NCI-H2081 treated with DMSO at 0.1 percent for 48 hours (cell line): ENCODE results near the gene RPL4.
"Not testable (repeated sequence)": the region's sequence is repeated elsewhere in the genome, so short reads cannot be mapped to it uniquely, and the experiment has no call there.

Experiments used
- DNase-seq: peaks from one replicate; lab custom pipeline; 2025; lab: John Stamatoyannopoulos, UW

The RPL4 gene

DNA sequence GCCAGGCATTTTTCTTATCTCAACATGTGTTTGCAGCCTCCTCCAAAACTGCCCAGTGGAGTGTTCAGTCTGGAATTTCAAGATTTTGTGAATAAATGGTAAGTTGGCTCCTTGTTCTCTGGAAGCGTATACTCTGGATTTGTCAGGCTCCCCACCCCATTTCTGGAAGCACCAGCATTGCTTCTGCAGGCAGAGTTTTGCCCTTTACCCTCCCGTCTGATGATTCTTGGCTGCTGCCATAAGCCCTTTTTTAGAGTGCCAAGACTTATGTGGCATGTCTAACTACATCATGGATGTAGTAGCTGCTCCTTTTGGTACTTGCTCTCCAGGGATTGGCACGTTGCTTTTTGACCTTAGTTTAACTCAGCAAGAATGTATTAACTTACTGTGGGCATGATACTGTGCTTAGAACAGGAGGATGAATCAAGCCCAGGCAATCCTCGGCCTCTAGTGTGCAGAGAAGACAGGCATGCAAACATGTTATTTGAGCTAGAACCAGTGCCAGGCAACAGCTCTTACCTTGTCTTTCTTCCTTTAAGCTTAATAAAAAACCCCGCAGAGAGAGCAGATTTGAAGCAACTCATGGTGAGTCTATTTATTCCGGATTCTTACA lies 15.4 kb downstream of the RPL4 start:
- no peak for DNase-seq

DNA sequence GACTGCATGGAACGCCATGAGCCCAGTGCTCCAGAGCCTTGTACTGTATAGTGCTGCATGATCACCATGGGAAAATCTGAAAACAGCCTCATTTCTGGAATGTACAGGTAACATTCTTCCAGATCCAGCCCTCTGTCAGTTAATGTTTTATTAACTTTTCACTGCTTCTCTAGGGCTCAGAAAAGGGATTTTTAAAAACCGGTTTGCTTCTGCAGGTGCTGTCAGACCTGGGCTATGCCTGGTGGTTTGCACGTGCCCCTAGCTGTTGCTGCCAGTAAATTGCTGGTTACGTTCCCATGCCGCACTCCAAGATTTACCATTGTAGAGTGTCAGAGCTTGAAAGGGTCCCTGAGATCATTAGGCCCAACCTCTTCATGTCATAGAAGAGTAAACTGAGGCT lies 16.1 kb downstream of the RPL4 start:
- DNase-seq, result no peak

GRCh38 chr15:66486887-66487286 lies 17.8 kb downstream of the RPL4 start:
- DNase-seq, result no peak

- DNase-seq, result no peak
Measured at GRCh38 chr15:66484539-66485112, 20.0 kb downstream of the RPL4 start.

GRCh38 chr15:66483131-66483566 lies 21.5 kb downstream of the RPL4 start:
- DNase-seq, result no peak

DNA sequence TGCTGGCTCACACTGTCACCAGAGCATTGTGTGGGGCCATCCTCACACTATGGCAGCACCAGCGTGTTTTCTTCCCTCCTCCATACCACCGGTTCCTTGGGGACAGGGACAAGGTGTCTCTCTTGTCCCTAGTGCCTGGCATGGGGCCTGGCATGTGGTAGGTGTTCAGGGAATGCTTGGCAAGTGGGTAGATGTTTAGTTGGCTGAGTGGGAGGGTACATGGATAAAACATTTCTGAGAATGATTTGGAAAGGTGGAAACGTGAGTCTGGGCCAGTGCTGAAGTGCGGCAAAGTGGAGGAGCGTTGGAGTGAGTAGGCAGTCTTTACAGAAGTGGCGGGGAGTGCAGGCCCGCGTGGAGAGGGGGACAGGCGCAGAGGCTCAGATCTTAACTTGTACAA lies 22.1 kb downstream of the RPL4 start:
- no peak for DNase-seq

- no peak for DNase-seq
Measured at GRCh38 chr15:66481107-66481856, 23.4 kb downstream of the RPL4 start.

GRCh38 chr15:66480267-66480666 lies 24.4 kb downstream of the RPL4 start:
- no peak for DNase-seq

- no peak for DNase-seq
Measured at GRCh38 chr15:66477011-66477410, 27.6 kb downstream of the RPL4 start.

- DNase-seq, result no peak
Measured at GRCh38 chr15:66476535-66476934, 28.1 kb downstream of the RPL4 start.

- DNase-seq, result no peak
Measured at GRCh38 chr15:66474963-66475362, 29.7 kb downstream of the RPL4 start.

- DNase-seq, result no peak
Measured at GRCh38 chr15:66474135-66474534, 30.5 kb downstream of the RPL4 start.

DNA sequence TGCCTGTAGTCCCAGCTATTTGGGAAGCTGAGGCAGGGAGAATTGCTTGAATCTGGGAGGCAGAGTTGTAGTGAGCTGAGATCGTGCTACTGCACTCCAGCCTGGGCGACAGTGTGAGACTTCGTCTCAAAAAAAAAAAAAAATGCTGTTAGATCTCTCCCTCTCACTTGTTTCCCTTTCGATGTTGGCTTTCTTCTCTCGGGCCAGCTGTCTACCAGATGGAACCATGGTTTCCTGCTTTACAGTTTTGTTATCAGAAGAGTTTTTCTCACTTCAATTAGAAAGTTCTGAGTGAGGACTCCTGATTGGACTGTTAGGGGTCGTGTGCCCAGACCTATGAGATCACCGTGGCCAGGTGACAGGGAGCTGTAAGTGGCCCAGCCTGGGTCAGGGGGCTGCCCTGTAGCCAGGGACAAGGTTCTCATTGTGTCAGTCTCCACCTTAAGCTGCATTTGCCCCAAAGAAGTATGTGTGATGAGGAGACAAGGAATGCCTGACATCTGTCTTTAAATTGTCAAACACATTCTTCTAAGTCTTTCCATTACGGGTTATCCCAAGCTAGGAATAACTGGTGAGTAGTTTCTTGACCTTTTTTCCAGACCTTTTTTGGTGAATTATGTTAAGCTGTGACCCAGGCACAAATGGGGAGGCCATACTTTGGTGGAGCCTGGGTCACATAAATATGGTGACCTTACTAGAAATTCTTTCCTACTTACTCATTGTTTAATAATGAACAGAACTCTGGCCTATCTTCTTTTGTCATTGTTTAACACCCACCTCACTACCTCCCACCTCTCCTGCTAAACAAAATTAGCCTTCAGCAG lies 32.3 kb downstream of the RPL4 start:
- no peak for DNase-seq

GRCh38 chr15:66470825-66471224 lies 33.8 kb downstream of the RPL4 start:
- DNase-seq, result not testable (repeated sequence)

- DNase-seq, result not testable (repeated sequence)
Measured at GRCh38 chr15:66467162-66468040, 37.3 kb downstream of the RPL4 start.

GRCh38 chr15:66465294-66465693 lies 39.4 kb downstream of the RPL4 start:
- not testable (repeated sequence) for DNase-seq

DNA sequence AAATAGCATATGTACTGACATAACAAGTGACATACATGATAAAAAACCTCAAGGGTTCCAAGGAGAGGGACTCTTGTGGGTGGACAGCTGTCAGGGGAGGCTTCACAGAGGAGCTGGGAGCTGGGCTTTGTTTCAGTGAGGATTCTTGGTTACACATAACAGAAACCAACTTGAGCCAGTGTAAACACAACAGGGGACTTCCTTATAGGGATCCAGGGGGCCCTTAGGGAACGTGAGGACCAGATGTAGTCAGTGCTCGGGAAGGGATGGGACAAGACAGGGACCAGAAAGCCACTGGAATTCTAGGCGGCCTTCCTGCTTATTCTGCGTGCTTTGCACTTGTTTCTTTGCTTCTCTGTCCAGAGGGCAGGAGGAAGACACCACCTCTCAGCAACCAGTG lies 42.0 kb downstream of the RPL4 start:
- no peak for DNase-seq

DNA sequence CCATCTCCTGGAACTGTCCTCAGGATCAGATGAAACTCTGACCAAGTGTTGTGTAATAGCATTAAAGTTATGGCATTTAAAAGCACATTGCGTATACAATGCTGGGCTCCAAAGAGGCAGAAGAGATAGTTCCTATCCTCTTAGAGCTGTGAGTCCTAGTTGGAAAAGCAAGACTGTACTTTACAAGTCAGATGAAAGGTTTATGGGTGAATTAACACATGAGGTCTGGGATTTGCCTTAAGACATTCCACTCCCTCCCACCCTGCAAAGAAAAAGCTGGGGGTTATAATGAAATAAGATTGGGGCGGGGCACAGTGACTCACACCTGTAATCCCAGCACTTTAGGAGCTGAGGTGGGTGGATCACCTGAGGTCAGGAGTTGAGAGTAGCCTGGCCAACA lies 42.7 kb downstream of the RPL4 start:
- DNase-seq, result no peak

GRCh38 chr15:66461294-66461693 lies 43.4 kb downstream of the RPL4 start:
- not testable (repeated sequence) for DNase-seq

- no peak for DNase-seq
Measured at GRCh38 chr15:66459818-66460615, 44.6 kb downstream of the RPL4 start.

DNA sequence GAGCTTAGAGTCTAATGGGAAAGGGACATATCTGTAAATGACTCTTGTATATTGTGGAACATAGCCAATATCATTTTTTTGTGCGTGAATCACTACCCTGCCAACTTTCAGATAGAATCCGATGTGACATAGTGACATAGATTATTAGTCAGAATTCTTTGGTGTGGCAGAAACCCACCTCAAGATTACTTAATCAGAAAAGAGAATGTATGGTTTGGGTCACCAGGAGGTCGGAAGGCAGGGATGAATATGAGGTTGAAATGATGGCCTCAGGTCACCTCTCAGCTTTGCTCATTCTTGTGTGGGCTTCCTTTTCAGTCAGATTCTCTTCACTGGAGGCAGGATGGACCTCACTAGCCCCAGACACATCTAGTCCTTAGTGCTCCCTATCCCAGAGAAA lies 48.4 kb downstream of the RPL4 start:
- DNase-seq, result no peak
